H1 (cell line): ENCODE results near the gene AGPAT4. TPM values are rescaled to one million over a fixed set of nuclear protein-coding genes. Genes with fewer than 3 reads are reported as not detected.

Source experiments
- CTCF ChIA-PET: fragments of 300-600 bp; sonication (Branson Sonifier 250); formaldehyde crosslinking; loops from one replicate; lab custom pipeline; 2021; ENCODE audit not compliant: partially characterized antibody; lab: Charles Lee
- POLR2A ChIA-PET: fragments of 300-600 bp; sonication (Branson Sonifier 250); formaldehyde crosslinking; loops from one replicate; lab custom pipeline; 2021; ENCODE audit warnings: inconsistent platforms; ENCODE audit not compliant: partially characterized antibody; lab: Charles Lee
- DNase-seq, 2 experiments: peaks; one replicate each; pipeline versions ENCODE4 v3.0.0 to v3.0.0-alpha.2; 2010 to 2022; ENCODE audit warnings: low spot score in 2 of 2, low read depth in 1 of 2, mixed read lengths in 1 of 2
- FAIRE-seq: peaks from 2 replicates; lab custom pipeline; 2011; peaks lifted over from hg19 to GRCh38; lab: Jason Lieb, UNC
- H2AFZ ChIP-seq: 2 replicates; pipeline ENCODE4 v1.8.1; 2012; ENCODE audit warnings: low read length, inconsistent platforms
- H2AK5ac ChIP-seq: 2 replicates; pipeline ENCODE4 v1.6.1; 2013; ENCODE audit warnings: low read depth, low read length
- H2BK120ac ChIP-seq: replicated peaks from 2 replicates; pipeline ENCODE3; 2013; ENCODE audit warnings: low read depth, low read length, inconsistent platforms
- H2BK12ac ChIP-seq: 2 replicates; pipeline ENCODE4 v1.6.1; 2013; ENCODE audit warnings: low read depth, low read length
- H2BK15ac ChIP-seq: 2 replicates; pipeline ENCODE4 v1.6.1; 2013; ENCODE audit warnings: low read length
- H2BK20ac ChIP-seq: 2 replicates; pipeline ENCODE4 v1.6.1; 2013; ENCODE audit warnings: low read length
- H2BK5ac ChIP-seq: 2 replicates; pipeline ENCODE4 v1.6.1; 2013; ENCODE audit warnings: low read depth, low read length
- H3K14ac ChIP-seq: 2 replicates; pipeline ENCODE4 v1.6.1; 2013; ENCODE audit warnings: inconsistent platforms; ENCODE audit not compliant: insufficient read length
- H3K18ac ChIP-seq: 2 replicates; pipeline ENCODE4 v1.6.1; 2013; ENCODE audit warnings: low read length; ENCODE audit errors: extremely low read depth
- H3K23ac ChIP-seq: 2 replicates; pipeline ENCODE4 v1.6.1; 2013; ENCODE audit warnings: inconsistent platforms; ENCODE audit not compliant: insufficient read length
- H3K23me2 ChIP-seq: 2 replicates; pipeline ENCODE4 v1.6.1; 2013; ENCODE audit warnings: low read depth, low read length
- H3K27ac ChIP-seq: 2 replicates; pipeline ENCODE4 v1.6.1; 2011; ENCODE audit warnings: low read depth, low read length, inconsistent platforms
- H3K27me3 ChIP-seq, 4 experiments: replicated peaks in 1 of 4; 1 replicate in 1 of 4; 2 replicates in 3 of 4; pipeline versions ENCODE4 v1.6.1 to v1.8.1; 2011 to 2013; ENCODE audit warnings: low read length in 3 of 4, mild to moderate bottlenecking in 3 of 4, inconsistent platforms in 2 of 4, mixed read lengths in 2 of 4, moderate library complexity in 1 of 4; ENCODE audit not compliant: control insufficient read depth in 3 of 4, insufficient read depth in 3 of 4; ENCODE audit errors: extremely low read depth in 1 of 4
- H3K36me3 ChIP-seq, 4 experiments: 2 replicates each; pipeline versions ENCODE4 v1.6.1 to v1.8.1; 2011 to 2013; ENCODE audit warnings: mild to moderate bottlenecking in 4 of 4, low read length in 3 of 4, moderate library complexity in 2 of 4, control low read depth in 1 of 4, inconsistent platforms in 1 of 4; ENCODE audit not compliant: insufficient read depth in 4 of 4, control insufficient read depth in 2 of 4
- H3K4ac ChIP-seq: replicated peaks from 2 replicates; pipeline ENCODE3; 2013; ENCODE audit warnings: low read length, low read depth, mixed read lengths, inconsistent platforms; ENCODE audit not compliant: insufficient read length
- H3K4me1 ChIP-seq, 4 experiments: replicated peaks in 1 of 4; 1 replicate in 1 of 4; 2 replicates in 3 of 4; pipeline versions ENCODE4 v1.6.1 to v1.8.1; 2011 to 2013; ENCODE audit warnings: low read length in 3 of 4, inconsistent platforms in 2 of 4, mixed read lengths in 1 of 4; ENCODE audit not compliant: insufficient read depth in 4 of 4, control insufficient read depth in 3 of 4
- H3K4me2 ChIP-seq, 2 experiments: 2 replicates each; pipeline versions ENCODE4 v1.6.1 to v1.8.1; 2011 to 2013; ENCODE audit warnings: low read depth in 2 of 2, low read length in 2 of 2, control low read depth in 1 of 2, inconsistent platforms in 1 of 2, mild to moderate bottlenecking in 1 of 2; ENCODE audit not compliant: insufficient read depth in 1 of 2
- H3K4me3 ChIP-seq, 4 experiments: fragments of 200-600, 300-600 bp in 1 of 4; sonication (generic), shearing (Covaris generic), sonication (Bioruptor Twin) in 1 of 4; 2 replicates each; pipeline versions ENCODE4 v1.5.1 to v1.8.1; 2011 to 2016; ENCODE audit warnings: low read length in 4 of 4, low read depth in 3 of 4, control low read depth in 2 of 4, inconsistent platforms in 2 of 4, mild to moderate bottlenecking in 2 of 4, mixed read lengths in 1 of 4, moderate library complexity in 1 of 4; ENCODE audit not compliant: insufficient read depth in 2 of 4; ENCODE audit errors: extremely low read depth in 1 of 4
- H3K56ac ChIP-seq: replicated peaks from 2 replicates; pipeline ENCODE3; 2013; ENCODE audit warnings: low read depth, mild to moderate bottlenecking, mixed read lengths, low read length, inconsistent platforms; ENCODE audit not compliant: insufficient read length
- H3K79me1 ChIP-seq: 2 replicates; pipeline ENCODE4 v1.6.1; 2013; ENCODE audit warnings: low read depth, low read length, control low read depth
- H3K79me2 ChIP-seq, 2 experiments: 2 replicates each; pipeline versions ENCODE4 v1.6.1 to v1.8.1; 2012 to 2013; ENCODE audit warnings: low read length in 2 of 2, mild to moderate bottlenecking in 2 of 2, inconsistent platforms in 1 of 2; ENCODE audit not compliant: insufficient read depth in 2 of 2, control insufficient read depth in 1 of 2
- H3K9ac ChIP-seq, 4 experiments: replicated peaks in 1 of 4; 1 replicate in 1 of 4; 2 replicates in 3 of 4; pipeline versions ENCODE4 v1.6.1 to v1.8.1; 2011 to 2013; ENCODE audit warnings: low read depth in 3 of 4, low read length in 3 of 4, control low read depth in 2 of 4, mild to moderate bottlenecking in 2 of 4, moderate library complexity in 2 of 4, inconsistent platforms in 1 of 4; ENCODE audit errors: extremely low read depth in 1 of 4
- H3K9me3 ChIP-seq, 2 experiments: 2 replicates each; pipeline versions ENCODE4 v1.6.1 to v1.8.1; 2012 to 2013; ENCODE audit warnings: mild to moderate bottlenecking in 2 of 2, moderate library complexity in 2 of 2, control low read depth in 1 of 2, inconsistent platforms in 1 of 2, low read depth in 1 of 2, low read length in 1 of 2, mixed read lengths in 1 of 2; ENCODE audit not compliant: insufficient read depth in 2 of 2
- H4K20me1 ChIP-seq, 2 experiments: replicated peaks in 1 of 2; 2 replicates each; pipeline versions ENCODE3 to v1.8.1; 2011 to 2013; ENCODE audit warnings: inconsistent platforms in 2 of 2, low read length in 2 of 2, mild to moderate bottlenecking in 1 of 2; ENCODE audit not compliant: insufficient read depth in 2 of 2, control insufficient read depth in 1 of 2
- H4K5ac ChIP-seq: 2 replicates; pipeline ENCODE4 v1.6.1; 2013; ENCODE audit warnings: low read length, low read depth, mixed read lengths, inconsistent platforms; ENCODE audit not compliant: insufficient read length
- H4K8ac ChIP-seq: 2 replicates; pipeline ENCODE4 v1.8.0; 2013; ENCODE audit warnings: mild to moderate bottlenecking, moderate library complexity, low read length, inconsistent platforms; ENCODE audit not compliant: insufficient read depth; ENCODE audit errors: extremely low read depth
- H4K91ac ChIP-seq: replicated peaks from 2 replicates; pipeline ENCODE3; 2013; ENCODE audit warnings: low read length, mixed read lengths, inconsistent platforms; ENCODE audit not compliant: insufficient read length
- SIRT6 ChIP-seq: IDR thresholded peaks from one replicate; pipeline ENCODE4 v1.7.1; 2012; ENCODE audit warnings: low read length, inconsistent platforms
- SP1 ChIP-seq: IDR thresholded peaks from 2 replicates; pipeline ENCODE4 v1.6.1; 2011; ENCODE audit warnings: low read depth, low read length
- ZNF274 ChIP-seq: IDR thresholded peaks from 2 replicates; pipeline ENCODE4 v1.7.0; 2012; ENCODE audit warnings: low read length, borderline replicate concordance; ENCODE audit errors: extremely low read depth
- WGBS, 2 experiments: shearing (Covaris generic) in 1 of 2; methylation state at CpG; one replicate each; pipeline versions ENCODE4 v1.1.6 to v1.1.7; 2013 to 2015; ENCODE audit warnings: low lambda C conversion rate in 2 of 2, mixed read lengths in 2 of 2, inconsistent platforms in 1 of 2, low coverage in 1 of 2, missing lambda C conversion rate in 1 of 2; ENCODE audit not compliant: insufficient replicate concordance in 2 of 2, insufficient coverage in 1 of 2, insufficient read length in 1 of 2; ENCODE audit errors: extremely low coverage in 1 of 2, missing lambda C conversion rate in 1 of 2; 5-methylcytosine and 5-hydroxymethylcytosine counted together
- polyA plus RNA-seq, 7 experiments: library from polyadenylated mRNA; depleted of rRNA in 3 of 7; stranded (reverse) in 5 of 7; unstranded in 2 of 7; fragments of >200 nt in 5 of 7; fragments of 200-250 nt in 2 of 7; gene quantifications; 1 replicate in 5 of 7; 2 replicates in 1 of 7; 4 replicates in 1 of 7; pipeline versions ENCODE4 v1.2.1 to v1.2.3, GENCODE V29; 2011 to 2013; ENCODE audit warnings: missing spikeins in 2 of 7, mixed read lengths in 2 of 7
- total RNA-seq: library from RNA; stranded (reverse); fragmentation: NEBNext Ultra II Directional; extraction: Animal tissue kit (Norgen Biotek cat#: 25700); gene quantifications from 2 replicates; pipeline ENCODE4 v1.2.1, GENCODE V29; 2021

AGPAT4 gene
- total and polyA plus RNA-seq, 2 of the 8 experiments (the other 6 are each of a cell fraction or from before 2014, with no cell fraction given) = 13.5 to 23.8 TPM

DNA sequence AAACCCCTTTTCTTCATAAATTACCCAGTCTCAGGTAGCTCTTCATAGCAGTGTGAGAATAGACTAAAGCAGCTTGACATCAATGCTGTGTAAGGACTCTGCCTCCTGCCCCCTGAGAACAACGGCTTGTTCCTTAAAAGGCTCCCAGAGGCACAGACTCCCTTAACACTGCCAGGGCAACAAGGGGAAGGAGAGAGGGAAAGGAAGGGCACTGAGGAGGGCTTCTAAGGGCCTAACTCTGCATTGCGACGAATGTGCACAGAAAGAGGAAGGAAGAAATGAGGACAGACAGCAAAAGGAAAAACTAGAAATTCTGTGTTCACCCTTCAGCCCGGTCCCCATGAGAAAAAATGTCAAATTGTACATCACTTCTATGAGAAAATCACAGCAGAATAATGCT, 74.0 kb downstream of the AGPAT4 start:
- H3K79me1 ChIP-seq = peaks cover 6% of the 10 kb centered on the region; the same call in 1 of the 2 replicates
- H3K9me3 ChIP-seq = no peaks in the 10 kb centered on the region
- peaks cover 0 to 2% (median 0%) of the 10 kb centered on the region in 4 experiments; a peak in 2 of 8 replicates for H3K36me3 ChIP-seq
- H2BK12ac ChIP-seq = no peak overlapping the region
- ChIA-PET CTCF (no interaction called here), POLR2A (no interaction called here)
- no peak overlapping the region for H2AK5ac ChIP-seq
- FAIRE-seq (no peak), DNase-seq (no peak)
- H4K20me1 ChIP-seq = peaks cover 0 to 5% of the 10 kb centered on the region in 2 experiments
- no peak overlapping the region for H4K8ac ChIP-seq
- H3K9ac ChIP-seq = no peak overlapping the region
- no peaks in the 10 kb centered on the region for H3K23me2 ChIP-seq
- no peak overlapping the region for H3K56ac ChIP-seq
- H4K91ac ChIP-seq = no peak overlapping the region
- no peak overlapping the region for H3K4ac ChIP-seq
- H4K5ac ChIP-seq = no peak overlapping the region
- H3K27ac ChIP-seq = no peak overlapping the region
- H3K4me1 ChIP-seq = peaks cover 0 to 4% (median 0%) of the 10 kb centered on the region in 4 experiments; a peak in 1 of 7 replicates
- no peak overlapping the region for H2AFZ ChIP-seq
- H2BK15ac ChIP-seq = no peak overlapping the region
- no peak overlapping the region for H3K4me3 ChIP-seq
- no peak overlapping the region for H2BK120ac ChIP-seq
- no peak for TF ChIP-seq SIRT6
- no peak for TF ChIP-seq ZNF274
- no peak for TF ChIP-seq SP1
- 96% methylated on average over 4 of the region's 4 CpGs; no CpG with 5 or more reads in 1 of the 2 experiments for WGBS, 2 experiments
- H2BK20ac ChIP-seq = no peak overlapping the region
- no peak overlapping the region for H3K14ac ChIP-seq
- no peak overlapping the region for H3K18ac ChIP-seq
- H3K27me3 ChIP-seq = no peaks in the 10 kb centered on the region
- no peak overlapping the region for H2BK5ac ChIP-seq
- peaks cover 0 to 19% of the 10 kb centered on the region in 2 experiments; a peak in 3 of 4 replicates for H3K79me2 ChIP-seq
- H3K23ac ChIP-seq = no peak overlapping the region
- H3K4me2 ChIP-seq = no peak overlapping the region
